NCI-H1417 treated with DMSO at 0.1 percent for 48 hours (cell line): ENCODE measurements around the gene STARD10.
A peak's percentile ranks its signal among the peaks of the same experiment; 100 is the strongest.
"Not testable (repeated sequence)": the region's sequence is repeated elsewhere in the genome, so short reads cannot be mapped to it uniquely, and the experiment has no call there.

ENCODE experiments used
- DNase-seq: peaks from one replicate; lab custom pipeline; 2025; lab: John Stamatoyannopoulos, UW

STARD10 gene

DNA sequence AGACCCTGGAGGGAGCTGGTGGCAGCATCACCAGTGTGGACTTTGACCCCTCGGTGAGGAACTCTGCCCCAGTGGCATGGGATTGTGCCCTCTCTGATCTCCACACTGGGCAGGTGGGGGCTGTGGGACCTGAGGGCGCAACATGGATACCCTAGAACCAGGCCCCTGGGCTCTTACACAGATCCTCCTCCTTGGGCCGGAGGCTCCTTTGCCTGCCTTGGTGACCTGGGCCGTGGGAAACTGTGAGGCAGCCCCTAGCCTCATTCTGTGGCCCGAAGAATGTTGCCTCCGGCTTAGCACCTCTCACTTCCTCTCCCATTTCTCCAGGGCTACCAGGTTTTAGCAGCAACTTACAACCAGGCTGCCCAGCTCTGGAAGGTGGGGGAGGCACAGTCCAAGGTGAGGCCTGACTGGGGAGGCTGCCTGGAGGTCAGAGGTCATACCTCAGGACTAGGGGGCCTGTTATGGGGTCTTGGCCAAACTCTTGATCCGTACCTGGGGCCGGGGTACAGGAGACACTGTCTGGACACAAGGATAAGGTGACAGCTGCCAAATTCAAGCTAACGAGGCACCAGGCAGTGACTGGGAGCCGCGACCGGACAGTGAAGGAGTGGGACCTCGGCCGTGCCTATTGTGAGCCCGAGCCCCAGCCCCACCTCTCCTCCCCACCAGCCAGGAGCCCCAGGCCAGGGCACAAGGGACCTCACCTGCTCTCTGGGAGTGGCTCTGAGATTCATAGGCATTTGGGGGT, 32.5 kb upstream of the STARD10 start:
- DNase-seq = no peak

DNA sequence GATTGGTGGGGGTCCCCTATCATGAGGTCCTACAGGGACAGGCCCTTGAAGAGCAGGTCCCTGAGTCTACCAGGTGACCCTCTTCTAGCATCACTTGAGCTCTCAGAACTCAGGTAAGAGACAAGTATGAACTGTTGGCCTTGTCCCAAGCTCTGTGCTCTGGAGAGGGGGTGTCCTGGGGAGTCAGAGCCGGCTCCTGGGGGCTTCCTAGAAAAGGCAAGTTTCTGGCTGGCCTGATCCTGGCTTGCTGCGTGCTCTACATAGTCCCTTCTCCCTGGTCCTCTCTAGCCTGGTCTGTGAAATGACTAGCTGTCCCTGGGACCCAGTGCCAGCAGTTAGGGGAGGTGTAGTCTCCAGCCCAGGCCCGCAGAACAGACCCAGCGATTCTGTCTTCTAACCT, 31.8 kb upstream of the STARD10 start:
- DNase-seq = no peak

DNA sequence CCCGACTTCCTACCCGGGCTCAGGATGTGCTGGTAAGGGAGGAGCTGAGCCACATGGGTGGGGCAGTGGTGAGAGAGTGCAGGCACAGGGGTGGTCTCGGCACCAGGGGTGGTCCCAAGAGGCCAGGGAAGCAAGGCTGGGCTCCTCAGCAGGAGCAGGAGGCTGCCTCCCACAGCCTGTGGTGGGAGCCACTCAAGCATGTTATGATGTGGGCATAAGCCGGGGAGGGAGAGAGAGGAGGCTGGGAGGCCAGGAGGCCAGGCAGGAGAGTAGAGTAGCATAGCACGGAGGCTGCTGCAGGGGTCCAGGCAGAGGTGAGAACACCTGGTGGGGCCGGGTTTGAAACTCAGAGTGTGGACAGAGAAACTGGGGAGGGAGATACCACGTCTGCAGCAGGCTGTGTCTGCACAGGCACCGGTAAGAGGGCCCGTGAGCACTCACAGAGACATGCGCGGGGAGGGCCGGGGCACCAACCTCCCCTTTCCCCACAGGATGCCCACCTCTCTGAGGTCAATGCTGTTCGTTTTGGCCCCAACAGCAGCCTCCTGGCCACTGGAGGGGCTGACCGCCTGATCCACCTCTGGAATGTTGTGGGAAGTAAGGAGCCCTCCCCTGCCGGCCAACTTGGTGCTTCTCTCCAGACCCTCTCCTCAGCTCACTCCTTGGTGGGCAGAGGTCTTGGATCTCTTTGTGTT, 31.1 kb upstream of the STARD10 start:
- DNase-seq = no peak

DNA sequence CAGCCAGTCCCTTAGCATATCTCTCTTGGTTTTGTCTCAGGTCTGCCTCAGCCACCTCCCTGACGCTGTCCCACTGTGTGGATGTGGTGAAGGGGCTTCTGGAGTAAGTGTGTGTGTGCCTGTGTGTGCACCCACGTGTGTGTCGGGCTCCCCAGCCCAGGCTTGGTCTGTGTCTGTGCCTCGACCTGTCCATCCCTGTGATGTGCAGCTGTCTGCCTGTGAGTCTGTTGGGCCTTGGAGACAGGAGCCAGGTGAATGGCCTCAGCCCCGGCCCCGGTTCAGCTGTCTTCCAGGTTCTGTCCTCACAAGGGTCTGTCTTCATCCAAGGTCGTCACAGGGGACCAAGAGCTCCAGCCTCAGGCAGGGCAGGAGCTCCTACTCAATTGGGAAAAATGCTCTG, 30.2 kb upstream of the STARD10 start:
- DNase-seq = no peak

DNA sequence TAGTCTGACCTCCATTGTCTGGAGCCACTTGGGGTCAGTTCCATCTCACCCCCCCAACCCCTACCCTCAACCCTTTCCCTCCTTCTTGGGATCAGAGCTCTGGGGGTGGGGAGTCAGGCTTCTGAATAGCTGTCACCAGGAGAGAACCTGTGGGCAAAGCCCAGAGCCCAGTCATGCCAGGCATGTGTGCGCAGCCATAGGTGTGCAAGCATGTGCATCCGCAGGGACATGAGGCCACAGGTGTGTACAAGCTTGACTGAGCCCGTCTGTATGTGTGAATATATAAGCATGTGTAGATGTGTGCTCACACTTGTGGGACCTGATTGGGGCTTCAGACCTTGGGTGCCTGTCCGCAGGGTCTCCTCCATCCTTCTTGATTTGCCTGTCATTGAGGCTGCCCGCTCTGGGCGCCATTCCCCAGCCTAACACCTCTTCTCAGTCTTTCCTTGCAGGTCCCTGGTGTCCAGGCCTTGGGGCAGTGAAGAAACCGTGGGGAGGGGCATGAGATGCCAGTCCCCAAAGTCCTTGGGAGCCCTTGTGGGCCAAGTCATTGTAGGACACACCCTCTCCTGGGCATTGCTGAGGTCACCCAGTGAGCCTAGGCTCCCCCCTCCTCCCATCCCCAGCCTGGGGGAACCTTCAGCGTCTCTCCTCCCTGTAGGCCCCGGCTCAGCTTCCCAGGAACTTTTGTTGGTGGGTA, 29.4 kb upstream of the STARD10 start:
- no peak for DNase-seq

DNA sequence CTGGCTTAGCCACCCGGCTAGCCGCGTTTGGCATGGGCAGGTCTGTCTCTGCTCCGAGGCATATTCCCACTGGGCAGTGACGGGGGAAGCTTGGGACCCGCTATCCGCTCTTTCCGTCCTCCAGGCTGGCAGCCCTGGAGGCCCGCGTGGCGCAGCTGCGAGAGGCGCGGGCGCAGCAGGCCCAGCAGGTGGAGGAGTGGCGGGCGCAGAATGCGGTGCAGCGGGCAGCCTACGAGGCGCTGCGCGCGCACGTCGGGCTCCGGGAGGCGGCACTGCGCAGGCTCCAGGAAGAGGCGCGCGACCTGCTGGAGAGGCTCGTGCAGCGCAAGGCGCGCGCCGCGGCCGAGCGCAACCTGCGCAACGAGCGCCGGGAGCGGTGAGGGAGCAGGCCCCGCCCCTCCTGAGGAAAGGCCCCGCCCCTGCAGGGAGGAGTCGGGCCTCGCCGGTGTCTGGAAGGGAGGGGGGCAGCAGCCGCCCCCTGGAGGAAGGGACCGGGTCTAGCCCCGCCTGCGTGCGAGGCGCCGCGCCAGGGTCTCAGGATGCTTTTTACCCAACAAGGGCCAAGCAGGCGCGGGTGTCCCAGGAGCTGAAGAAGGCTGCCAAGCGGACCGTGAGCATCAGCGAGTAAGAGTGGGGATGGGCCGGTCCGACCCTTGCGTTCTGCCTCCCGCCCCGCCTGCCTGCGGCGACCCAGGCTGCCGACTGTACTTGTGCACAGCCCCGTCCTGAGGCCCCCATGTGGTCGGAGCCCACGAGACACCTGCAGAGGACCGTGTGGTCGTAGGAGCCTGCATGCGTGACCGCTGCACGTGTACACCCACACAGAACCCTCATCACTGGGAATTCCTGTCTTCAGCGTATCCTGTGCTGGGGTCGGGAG, 28.3 kb upstream of the STARD10 start:
- DNase-seq = peak; percentile 89

DNA sequence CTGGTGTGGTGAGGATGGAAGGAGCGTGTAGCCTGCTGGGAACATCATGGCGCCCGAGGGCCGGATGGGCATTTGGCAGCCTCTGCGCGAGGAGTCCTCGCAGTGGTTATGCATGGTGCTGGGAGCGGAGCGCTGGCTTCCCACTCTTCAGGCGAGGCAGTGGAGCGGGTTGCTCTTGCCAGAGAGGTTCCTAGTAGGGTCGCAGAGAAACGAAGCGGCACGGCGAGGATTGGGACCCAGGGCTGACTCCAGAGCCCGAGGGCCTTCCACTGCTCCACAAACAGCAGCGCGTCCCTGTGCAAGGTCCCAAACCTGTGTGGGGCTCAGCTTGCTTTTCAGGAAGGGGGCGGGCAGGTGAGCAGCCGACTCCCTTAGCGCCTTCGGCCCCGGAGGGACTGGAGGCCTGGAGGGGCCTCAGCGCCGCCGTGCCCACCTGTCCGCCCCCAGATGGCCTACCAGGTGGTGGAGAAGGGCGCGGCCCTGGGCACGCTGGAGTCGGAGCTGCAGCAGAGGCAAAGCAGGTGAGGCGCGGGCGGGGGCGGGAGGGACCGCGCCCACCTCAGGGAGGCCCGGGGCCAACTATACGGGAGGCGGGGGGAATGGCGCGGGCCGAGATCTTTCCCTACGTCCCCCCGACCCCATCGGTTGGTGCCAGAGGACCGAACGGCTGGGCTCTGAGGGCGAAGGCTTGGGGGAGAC, 27.5 kb upstream of the STARD10 start:
- DNase-seq = no peak

DNA sequence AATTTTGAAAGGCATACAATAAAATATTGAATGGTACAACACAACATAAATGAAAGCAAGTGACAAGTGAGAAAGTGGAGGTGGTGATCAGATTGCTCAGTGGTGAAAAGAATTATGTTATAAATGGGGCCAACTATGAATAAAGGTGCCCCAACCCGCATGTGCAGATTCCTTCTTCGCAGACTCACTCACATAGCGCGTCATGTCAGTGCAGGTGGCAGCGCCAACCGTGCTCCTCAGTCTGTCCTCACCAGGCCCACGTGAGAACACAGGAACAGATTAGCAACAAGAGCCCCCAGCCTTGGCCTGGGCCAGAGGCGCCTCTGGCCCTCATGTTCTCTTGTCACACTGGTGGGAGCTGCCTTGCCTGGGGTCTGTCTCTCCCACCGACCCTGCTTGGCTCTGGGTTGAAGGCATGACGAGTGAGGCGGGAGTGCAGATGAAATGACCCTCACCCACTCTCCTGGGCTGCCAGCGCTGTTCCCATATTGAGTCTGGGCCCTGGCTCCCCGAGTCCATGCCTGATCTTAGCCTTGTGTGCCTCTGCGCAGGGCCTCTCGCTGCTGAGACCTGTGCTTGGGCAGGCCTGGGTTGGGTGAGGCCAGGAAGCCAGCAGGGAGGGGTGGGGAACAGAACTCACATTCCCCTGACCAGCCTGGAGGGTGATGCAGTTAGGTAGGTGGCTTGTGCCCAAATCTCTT, 26.7 kb upstream of the STARD10 start:
- DNase-seq = no peak

DNA sequence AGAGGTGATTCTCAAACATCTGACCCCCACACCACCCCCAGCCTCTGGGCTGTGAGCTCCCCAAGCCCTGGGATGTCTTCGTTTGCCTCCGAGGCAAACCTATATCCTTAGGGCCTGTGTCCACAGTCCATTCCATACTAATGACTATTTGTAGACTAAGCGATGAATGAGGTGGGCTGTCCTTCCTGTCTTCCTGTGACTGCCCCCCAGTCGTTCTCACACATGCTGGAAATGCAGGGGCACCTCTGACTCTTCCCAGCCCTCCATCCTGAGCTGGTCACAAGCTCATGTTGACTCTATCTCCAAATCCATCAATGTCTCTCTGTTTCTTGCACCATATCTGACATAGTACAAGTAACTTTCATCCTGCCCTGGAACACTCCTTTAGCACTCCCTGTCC, 25.1 kb upstream of the STARD10 start:
- DNase-seq = no peak

DNA sequence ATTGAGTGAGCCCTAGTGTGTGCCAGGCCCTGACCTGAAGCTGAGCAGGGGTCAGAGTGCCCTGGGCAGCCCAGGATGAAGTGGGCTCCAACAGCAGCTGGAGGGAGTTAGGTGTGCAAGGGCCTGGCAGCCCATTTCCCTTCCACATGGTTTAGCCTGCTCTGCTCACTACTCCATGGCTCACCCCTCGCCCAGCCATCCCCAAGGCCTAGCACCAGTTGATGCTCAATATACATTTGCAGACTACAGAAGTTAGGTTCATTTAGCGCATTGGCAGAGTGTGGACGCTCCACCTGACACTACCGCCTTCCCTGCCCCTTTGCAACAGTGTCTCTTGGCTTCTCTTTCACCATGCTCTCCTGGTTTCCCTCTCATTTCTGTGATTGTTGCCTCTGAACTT, 24.1 kb upstream of the STARD10 start:
- DNase-seq = no peak

DNA sequence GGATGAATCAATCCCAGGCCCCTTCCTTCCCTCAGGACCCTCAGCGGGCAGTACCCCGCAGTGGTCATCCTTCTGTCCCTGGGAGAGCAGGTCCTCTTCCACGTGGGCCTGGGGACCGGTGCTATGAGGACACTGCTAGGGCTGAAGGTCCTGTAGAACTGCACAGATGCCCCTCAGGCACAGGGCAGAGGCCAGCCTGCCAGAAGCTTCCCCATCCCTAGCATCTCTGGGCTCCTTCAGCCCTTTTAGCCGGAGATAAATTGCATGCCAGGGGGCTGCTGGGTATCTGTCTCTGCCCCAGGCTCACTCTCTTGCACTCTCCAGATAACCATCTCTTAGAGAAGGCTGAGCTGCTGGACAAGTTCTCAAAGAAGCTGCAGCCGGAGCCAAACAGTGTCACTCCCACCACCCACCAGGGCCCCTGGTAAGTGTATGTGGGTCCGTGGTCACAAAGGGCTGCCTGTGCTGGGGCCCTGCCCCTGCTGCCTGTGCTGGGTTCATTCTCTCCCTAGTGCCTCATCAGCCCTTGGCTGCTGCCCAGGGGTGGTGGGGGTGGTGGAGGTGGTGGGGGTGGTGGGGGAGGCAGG, 22.6 kb upstream of the STARD10 start:
- DNase-seq = no peak

DNA sequence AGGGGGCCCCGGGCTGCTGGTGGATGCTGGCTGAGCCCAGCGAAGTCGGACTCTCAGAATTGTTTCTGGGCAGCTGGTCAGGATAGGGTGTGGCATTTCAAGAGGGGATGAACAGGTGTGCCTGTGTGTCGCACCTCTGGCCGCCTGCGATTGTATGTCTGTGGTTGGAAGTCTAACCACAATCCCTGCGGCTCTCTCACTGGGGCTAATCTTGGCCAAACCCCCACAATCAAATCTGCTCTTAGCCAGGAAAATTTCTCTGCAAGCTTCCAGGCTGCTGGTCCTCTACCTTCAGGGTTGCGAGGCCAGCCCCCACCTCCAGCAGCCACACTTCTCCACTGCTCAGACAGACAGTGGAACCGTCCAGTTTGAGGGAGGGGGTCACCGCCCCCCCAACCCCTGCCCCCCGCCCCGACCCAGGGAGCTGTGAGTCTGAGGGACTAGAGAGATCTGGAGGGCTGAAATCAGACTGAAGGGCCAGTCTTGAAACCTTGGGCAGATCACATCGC, 21.3 kb upstream of the STARD10 start:
- DNase-seq = no peak

DNA sequence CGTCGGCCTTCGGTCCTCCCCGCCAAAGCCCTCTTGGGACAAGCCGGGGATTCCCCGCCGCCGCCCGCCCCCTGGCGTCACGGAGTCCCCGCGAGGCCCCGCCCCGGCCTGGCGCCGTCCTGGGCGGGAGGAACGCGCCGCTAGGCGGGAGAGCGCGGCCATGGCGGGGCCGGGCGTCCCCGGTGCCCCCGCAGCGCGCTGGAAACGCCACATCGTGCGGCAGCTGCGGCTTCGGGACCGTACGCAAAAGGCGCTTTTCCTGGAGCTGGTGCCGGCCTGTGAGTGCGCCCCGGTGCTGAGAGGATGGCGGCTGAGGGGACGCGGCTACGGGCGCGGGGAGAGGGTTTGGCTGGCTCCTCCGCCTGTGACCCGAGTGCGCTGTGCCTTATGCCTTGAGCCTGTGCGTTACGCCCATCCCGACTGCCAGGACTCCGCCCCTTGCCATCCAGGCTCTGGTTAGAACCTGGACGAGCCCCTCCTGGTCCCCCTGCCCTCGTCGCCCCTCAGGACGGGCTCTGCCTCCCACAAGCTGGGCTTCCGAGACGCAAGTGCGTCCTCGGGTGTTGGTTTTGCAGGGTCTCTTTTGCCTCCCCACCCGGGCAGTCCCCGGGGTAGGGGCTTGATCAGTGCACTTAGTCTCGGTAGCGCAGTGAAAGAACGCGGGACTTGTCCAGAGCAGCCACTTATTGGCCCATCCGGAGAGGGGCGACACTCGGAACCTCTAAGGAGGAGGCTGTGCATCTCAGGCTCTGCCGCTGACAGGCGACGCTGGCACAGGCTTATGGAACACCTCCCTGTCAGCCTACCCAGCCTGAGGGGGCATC, 20.7 kb upstream of the STARD10 start, which contains the start of gene ATG16L2:
TSS of gene ATG16L2 (plus strand) at position 126 of the 824 bp plus-strand sequence. CDS start at position 161, 35 bp downstream.
- DNase-seq = peak; percentile 58

DNA sequence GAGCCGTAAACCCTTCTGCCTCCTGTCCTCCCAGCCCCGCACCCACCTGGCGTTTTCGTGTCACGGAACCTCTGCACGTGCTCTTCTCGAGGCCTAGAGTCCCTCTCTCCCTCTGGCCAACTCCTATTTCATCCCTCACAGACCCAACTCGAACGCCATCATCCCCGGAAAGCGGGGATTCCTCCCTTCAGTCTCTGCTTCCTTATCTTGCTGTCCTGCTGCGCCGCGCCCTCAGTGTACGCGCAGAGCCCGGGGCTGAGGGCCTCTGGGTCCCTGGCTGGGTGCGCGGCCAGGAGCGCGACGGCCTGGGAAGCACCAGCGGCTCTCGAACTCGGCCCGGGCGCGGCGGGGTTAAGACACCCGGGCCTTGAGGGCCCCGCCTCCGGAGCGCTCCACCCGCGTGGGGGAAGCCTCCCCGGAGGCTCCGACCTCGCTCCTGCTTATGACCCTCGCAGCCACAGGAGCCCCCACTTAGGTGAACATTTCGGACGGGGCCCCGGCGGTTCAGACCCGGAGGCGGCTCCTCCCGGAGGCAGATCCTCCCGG, 20.0 kb upstream of the STARD10 start:
- peak; percentile 58 for DNase-seq

DNA sequence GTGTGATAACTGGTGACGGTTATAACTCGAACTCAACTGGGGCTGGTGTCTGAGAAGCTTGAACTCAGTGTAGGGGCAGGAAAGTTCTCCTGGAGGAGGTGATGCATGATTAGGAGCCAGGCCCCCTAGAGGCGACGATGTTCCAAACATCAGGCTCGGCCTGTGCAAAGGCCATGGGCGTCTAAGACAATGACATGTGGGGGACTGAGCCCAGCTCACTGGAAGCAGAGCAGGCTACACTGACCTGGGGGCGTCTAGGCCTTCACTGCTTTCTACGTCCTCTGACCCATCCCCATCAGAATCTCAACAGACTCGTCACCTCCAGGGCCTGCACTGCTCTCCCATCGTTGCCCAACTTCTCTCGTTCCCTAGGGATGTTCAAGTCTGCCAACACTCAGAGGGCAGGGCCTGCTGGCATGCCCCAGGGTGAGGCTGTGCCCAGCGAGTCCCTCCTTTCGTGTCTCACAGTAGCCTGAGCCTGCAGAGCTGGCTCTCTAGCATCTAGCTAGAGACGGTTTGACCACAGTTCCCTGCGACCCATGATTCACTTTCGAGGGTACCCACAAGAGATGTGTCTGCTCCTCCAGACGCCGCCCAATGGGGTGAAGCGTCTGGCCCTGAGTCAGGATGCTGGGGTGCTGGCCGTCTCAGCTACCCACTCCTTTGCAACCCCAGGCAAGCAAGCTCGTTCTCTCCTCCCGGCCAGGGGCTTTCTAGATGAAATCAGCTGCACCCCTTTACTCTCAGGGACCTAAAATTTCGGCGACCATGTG, 19.3 kb upstream of the STARD10 start:
- DNase-seq = no peak

DNA sequence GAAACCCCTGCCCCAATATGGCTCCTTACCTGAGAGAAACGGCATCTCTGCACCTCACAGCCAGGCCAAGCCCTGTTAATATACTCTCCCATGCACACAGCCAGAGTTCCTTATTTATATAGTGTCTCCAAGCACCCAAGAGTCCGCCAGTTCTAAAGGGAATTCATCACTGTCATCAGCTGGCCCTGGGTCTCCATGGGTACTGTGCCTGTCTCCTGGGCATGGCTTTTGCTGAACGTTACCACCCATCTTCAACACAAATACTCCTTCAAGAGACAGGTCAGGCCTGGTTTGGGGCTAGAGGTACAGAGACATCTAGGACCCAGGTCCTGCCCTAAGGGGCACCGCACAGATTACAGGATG, 18.7 kb upstream of the STARD10 start:
- peak; percentile 51 for DNase-seq

DNA sequence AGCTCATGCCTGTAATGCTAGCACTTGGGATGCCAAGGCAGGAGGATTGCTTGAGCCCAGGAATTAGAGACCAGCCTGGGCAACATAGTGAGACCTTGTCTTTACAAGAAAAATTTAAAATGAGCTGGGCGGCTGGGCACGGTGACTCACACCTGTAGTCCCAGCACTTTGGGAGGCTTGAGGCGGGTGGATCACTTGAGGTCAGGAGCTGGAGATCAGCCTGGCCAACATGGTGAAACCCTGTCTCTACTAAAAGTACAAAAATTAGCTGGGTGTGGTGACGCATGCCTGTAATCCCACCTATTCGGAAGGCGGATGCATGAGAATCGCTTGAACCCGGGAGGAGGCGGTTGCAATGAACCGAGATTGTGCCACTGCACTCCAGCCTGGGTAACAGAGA, 17.8 kb upstream of the STARD10 start:
- not testable (repeated sequence) for DNase-seq

DNA sequence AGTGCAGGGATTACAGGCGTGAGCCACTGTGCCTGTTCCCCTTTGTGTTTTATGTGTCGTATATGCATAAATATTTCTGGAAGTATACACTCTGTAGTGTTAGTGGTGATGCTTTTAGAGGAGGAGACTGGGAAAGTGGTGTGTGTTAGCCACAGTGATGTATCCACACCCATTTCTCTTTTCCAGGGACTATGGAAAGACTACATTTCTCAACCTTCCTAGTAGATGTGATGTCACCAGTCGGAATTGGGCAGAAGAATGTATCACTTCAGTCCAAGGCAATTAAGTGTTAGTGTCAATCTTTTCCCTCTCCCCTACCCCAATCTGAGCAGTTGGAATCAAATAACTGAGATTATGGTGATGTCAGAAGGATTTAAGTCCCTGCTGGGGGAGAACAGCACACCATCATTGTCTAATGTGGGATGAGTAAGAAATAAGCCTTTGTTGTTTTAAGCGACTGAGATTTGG, 14.5 kb upstream of the STARD10 start:
- DNase-seq = no peak
